ENCODE data around the gene AFMID.

DNA sequence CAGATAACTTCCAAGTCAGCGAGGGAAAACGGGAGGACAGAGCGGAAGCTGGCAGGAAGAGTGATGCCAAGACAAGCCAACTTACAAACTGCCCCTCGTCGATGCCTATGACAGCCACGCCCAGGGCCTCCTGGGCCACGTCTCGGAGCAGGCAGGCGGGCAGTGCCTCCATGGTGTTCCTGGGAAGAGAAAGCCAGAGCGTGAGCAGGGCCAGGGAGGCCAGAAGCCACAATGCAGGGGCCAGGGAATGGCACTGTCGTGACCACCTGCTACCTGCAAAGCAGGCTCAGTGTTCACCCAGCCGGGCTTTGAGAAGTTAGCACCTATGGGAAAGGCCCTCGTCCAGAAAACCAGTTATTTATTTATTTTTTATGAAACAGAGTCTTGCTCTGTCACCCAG lies 4.7 kb upstream of the AFMID start:
- no peak for TF ChIP-seq CTCF (IDR thresholded peaks at IDR 0.05; ENCODE audit: borderline replicate concordance, extremely low read depth, low read length, poor library complexity, severe bottlenecking)
- TF ChIP-seq EZH2 (IDR thresholded peaks at IDR 0.05; ENCODE audit: borderline replicate concordance, low read depth, low read length, severe bottlenecking): no peak
